Subcutaneous abdominal adipose tissue (tissue), 5 donors: ENCODE measurements around the gene BTK.

Experiments used
- H3K27ac ChIP-seq: one replicate; pipeline ENCODE4 v1.7.0; 2013; ENCODE audit warnings: low read depth, mild to moderate bottlenecking, inconsistent platforms, low read length, moderate library complexity
- H3K27me3 ChIP-seq, 5 donors: one replicate each; pipeline ENCODE4 v1.7.0; 2013; ENCODE audit warnings: low read length in 5 of 5, inconsistent platforms in 1 of 5; ENCODE audit not compliant: control insufficient read depth in 5 of 5, insufficient read depth in 4 of 5
- H3K36me3 ChIP-seq, 5 donors: one replicate each; pipeline ENCODE4 v1.7.0; 2013; ENCODE audit warnings: low read length in 5 of 5; ENCODE audit not compliant: control insufficient read depth in 5 of 5, insufficient read depth in 5 of 5
- H3K4me1 ChIP-seq, 5 donors: one replicate each; pipeline ENCODE4 v1.7.0; 2013; ENCODE audit warnings: low read length in 5 of 5, mild to moderate bottlenecking in 3 of 5, moderate library complexity in 1 of 5; ENCODE audit not compliant: control insufficient read depth in 5 of 5, insufficient read depth in 5 of 5
- H3K4me3 ChIP-seq, 5 donors: one replicate each; pipeline ENCODE4 v1.7.0; 2013; ENCODE audit warnings: low read length in 5 of 5, low read depth in 1 of 5
- H3K9ac ChIP-seq, 5 donors: one replicate each; pipeline ENCODE4 v1.7.0; 2013; ENCODE audit warnings: low read length in 5 of 5, mild to moderate bottlenecking in 4 of 5, moderate library complexity in 3 of 5
- H3K9me3 ChIP-seq, 5 donors: one replicate each; pipeline ENCODE4 v1.7.0; 2013; ENCODE audit warnings: low read length in 5 of 5; ENCODE audit not compliant: control insufficient read depth in 5 of 5
- donor health status: healthy.
- donor health status: healthy.
- donor health status: healthy.
- donor health status: healthy.
- donor health status: healthy.

BTK gene

DNA sequence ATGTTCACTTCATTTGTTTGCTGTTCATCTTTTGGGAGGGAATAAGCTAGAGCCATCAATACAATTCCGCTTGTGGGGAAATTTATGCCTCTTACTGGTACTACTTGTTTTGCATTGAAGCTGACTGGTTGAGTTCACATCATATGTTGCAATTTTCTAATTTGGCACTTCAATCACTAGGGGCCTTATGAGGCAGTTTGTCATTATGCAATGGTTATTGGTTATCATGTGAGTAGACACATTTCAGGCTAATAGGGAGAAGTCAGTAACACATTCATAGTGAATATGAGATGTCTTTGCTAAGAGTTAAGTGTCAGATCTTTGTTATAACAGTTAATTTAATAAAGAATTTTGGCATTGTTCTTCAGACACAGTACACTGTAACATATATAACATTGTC lies 9.8 kb upstream of the BTK start:
- H3K9ac ChIP-seq: no peak overlapping the region
- H3K27ac ChIP-seq: no peak overlapping the region

DNA sequence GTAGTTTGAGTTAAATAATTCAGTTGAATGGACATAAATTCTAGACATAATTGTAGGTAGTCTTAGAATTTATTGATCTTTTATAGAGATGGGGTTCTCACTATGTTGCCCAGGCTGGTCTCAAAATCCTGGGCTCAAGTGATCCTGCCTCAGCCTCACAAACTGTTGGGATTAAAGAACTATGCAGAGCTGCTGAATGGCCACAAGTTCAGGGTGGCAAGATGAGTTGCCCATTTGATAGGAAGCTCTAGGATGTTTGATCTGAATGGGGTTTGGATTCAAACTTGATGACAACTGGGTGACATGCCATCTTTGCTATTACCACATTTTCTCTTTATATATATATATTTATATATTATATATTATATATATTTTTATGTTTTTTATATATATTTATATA lies 8.4 kb upstream of the BTK start:
- Histone ChIP-seq H3K4me3 (no peak overlapping the region), H3K9ac (no peak overlapping the region), H3K27ac (no peak overlapping the region), H3K36me3 (peaks cover 0 to 16% (median 12%) of the 10 kb centered on the region in 5 donors), H3K27me3 (peaks cover 0 to 5% (median 3%) of the 10 kb centered on the region in 5 donors), H3K9me3 (peaks cover 0 to 2% (median 0%) of the 10 kb centered on the region in 5 donors), H3K4me1 (peaks cover 0 to 14% (median 10%) of the 10 kb centered on the region in 5 donors)

More for the DNA sequence above, 9.8 kb upstream of the BTK start:
- Histone ChIP-seq H3K27me3 (peaks cover 0 to 5% (median 3%) of the 10 kb centered on the region in 5 donors), H3K4me3 (no peak overlapping the region), H3K4me1 (peaks cover 0 to 11% (median 5%) of the 10 kb centered on the region in 5 donors), H3K9me3 (peaks cover 0 to 2% (median 0%) of the 10 kb centered on the region in 5 donors), H3K36me3 (peaks cover 0 to 19% (median 12%) of the 10 kb centered on the region in 5 donors)

DNA sequence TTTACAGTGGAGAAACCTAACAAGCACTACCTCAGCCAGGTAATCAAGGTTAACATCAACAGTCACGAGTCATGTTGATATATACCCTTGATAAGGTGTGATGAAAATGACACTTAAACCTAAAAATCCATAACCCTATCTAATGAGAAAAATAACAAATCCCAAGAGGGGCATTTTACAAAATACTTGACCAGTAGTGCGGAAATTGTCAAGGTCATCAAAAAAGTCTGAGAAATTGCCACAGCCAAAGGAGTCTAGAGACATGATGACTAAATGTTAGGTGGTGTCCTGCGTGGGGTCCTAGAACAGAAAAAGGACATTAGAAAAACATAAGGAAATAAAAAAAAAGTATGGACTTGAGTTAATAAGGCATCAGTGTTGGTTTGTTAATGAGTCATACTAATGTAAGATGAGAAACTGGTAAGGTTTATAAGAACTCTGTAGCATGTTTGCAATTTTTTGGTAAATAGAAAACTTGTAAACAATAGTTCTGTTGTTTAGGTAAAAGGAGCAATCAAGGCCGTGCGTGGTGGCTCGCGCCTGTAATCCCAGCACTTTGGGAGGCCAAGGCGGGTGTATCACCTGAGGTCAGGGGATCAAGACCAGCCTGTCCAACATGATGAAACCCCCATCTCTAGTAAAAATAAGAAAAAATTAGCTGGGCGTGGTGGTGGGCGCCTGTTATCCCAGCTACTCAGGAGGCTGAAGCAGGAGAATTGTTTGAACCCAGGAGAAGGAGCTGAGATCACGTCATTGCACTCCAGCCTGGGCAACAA lies 7.7 kb upstream of the BTK start:
- H3K27ac ChIP-seq: no peak overlapping the region
- peaks cover 0 to 16% (median 12%) of the 10 kb centered on the region in 5 donors for H3K36me3 ChIP-seq
- peaks cover 0 to 5% (median 3%) of the 10 kb centered on the region in 5 donors for H3K27me3 ChIP-seq
- no peak overlapping the region for H3K4me3 ChIP-seq
- peaks cover 0 to 14% (median 10%) of the 10 kb centered on the region in 5 donors for H3K4me1 ChIP-seq
- peaks cover 0 to 2% (median 0%) of the 10 kb centered on the region in 5 donors for H3K9me3 ChIP-seq
- no peak overlapping the region for H3K9ac ChIP-seq

- H3K9ac ChIP-seq: peak overlapping the region in 3 of 5 donors; percentile 58 to 83 (median 81)
- peak overlapping the region; percentile 52 for H3K27ac ChIP-seq
- peak overlapping the region in 4 of 5 donors; percentile 70 to 89 (median 72) for H3K4me3 ChIP-seq
These were observed 5.8 kb upstream of the BTK start for GRCh38 chrX:101391831-101392230.

GRCh38 chrX:101390664-101391525 lies 4.9 kb upstream of the BTK start, which contains the start of gene RPL36A:
Gene RPL36A (plus strand): TSS chrX:101391011. CDS start chrX:101391044, 33 bp downstream.
- Histone ChIP-seq H3K36me3 (peaks cover 0 to 11% (median 5%) of the 10 kb centered on the region in 5 donors), H3K27me3 (peaks cover 4 to 7% (median 5%) of the 10 kb centered on the region in 5 donors), H3K4me1 (peaks cover 0 to 14% (median 10%) of the 10 kb centered on the region in 5 donors), H3K9ac (peak within 1 kb of the TSS; percentile 58 to 83 (median 70)), H3K9me3 (peaks cover 0 to 2% (median 0%) of the 10 kb centered on the region in 5 donors), H3K4me3 (peak within 1 kb of the TSS; percentile 70 to 89 (median 73)), H3K27ac (peak within 1 kb of the TSS; percentile 52)

More at GRCh38 chrX:101391831-101392230, 5.8 kb upstream of the BTK start:
- Histone ChIP-seq H3K4me1 (peaks cover 0 to 14% (median 10%) of the 10 kb centered on the region in 5 donors), H3K27me3 (peaks cover 4 to 7% (median 5%) of the 10 kb centered on the region in 5 donors), H3K9me3 (peaks cover 0 to 2% (median 0%) of the 10 kb centered on the region in 5 donors), H3K36me3 (peaks cover 0 to 12% (median 5%) of the 10 kb centered on the region in 5 donors)

GRCh38 chrX:101388604-101389003 lies 2.6 kb upstream of the BTK start:
- peaks cover 0 to 7% (median 4%) of the 10 kb centered on the region in 5 donors for H3K36me3 ChIP-seq
- H3K4me1 ChIP-seq: peaks cover 0 to 14% (median 10%) of the 10 kb centered on the region in 5 donors
- H3K9ac ChIP-seq: no peak overlapping the region
- H3K27me3 ChIP-seq: peaks cover 4 to 13% (median 5%) of the 10 kb centered on the region in 5 donors
- H3K4me3 ChIP-seq: no peak overlapping the region
- no peak overlapping the region for H3K27ac ChIP-seq
- H3K9me3 ChIP-seq: peaks cover 0 to 2% (median 0%) of the 10 kb centered on the region in 5 donors

- H3K9me3 ChIP-seq: peaks cover 0 to 2% (median 0%) of the 10 kb centered on the region in 5 donors
- no peak overlapping the region for H3K27ac ChIP-seq
- no peaks in the 10 kb centered on the region for H3K36me3 ChIP-seq
- H3K27me3 ChIP-seq: peaks cover 2 to 13% (median 4%) of the 10 kb centered on the region in 5 donors
- no peak overlapping the region for H3K4me3 ChIP-seq
- H3K9ac ChIP-seq: no peak overlapping the region
- H3K4me1 ChIP-seq: peaks cover 0 to 6% (median 4%) of the 10 kb centered on the region in 5 donors
These were observed 523 bp upstream of the BTK start for GRCh38 chrX:101386542-101386885.

- peak overlapping the region; percentile 6 to 50 (median 40) for H3K4me3 ChIP-seq
- H3K4me1 ChIP-seq: peaks cover 0 to under 1% (median 0%) of the 10 kb centered on the region in 5 donors
- no peaks in the 10 kb centered on the region for H3K36me3 ChIP-seq
- H3K27me3 ChIP-seq: peaks cover 0 to 13% (median 4%) of the 10 kb centered on the region in 5 donors
- H3K9ac ChIP-seq: peak overlapping the region in 1 of 5 donors; percentile 18
- H3K9me3 ChIP-seq: no peaks in the 10 kb centered on the region
- no peak overlapping the region for H3K27ac ChIP-seq
These were observed 836 bp downstream of the BTK start for GRCh38 chrX:101385026-101385684.

DNA sequence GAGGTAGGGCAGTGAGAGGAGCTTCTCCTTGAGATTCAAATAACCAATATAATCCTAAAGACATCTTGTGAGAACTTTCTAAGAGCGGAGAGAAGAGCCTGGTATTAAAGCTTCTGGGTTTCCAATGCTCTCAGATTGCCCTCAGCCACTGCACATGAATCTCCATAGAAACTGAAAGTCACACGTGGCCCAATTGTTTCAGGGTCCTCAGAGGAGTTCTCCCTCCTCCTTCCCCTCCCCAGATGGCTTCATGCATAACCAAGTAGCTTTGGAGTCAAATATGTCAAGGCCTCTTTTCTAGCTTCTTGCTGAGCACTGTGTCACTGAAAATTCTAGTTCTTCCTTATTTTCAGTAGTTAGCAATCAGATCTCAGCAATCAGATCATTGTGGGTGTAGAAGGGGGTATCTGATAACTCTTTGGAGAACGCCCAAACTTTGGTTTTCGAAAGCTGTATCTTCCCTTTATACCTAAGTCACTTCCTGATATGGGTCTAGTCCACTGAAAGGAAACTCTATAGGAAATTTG lies 2.2 kb downstream of the BTK start:
- Histone ChIP-seq H3K9ac (no peak overlapping the region), H3K4me3 (no peak overlapping the region)

More for the DNA sequence above, 2.2 kb downstream of the BTK start:
- Histone ChIP-seq H3K4me1 (no peaks in the 10 kb centered on the region), H3K36me3 (no peaks in the 10 kb centered on the region), H3K27ac (no peak overlapping the region), H3K27me3 (peaks cover 0 to 12% (median 4%) of the 10 kb centered on the region in 5 donors), H3K9me3 (no peaks in the 10 kb centered on the region)
